Measurements from ENCODE around the gene ERBB4. TPM values are rescaled to one million over a fixed set of nuclear protein-coding genes. Genes with fewer than 3 reads are reported as not detected.

The ERBB4 gene
- total RNA-seq, 5 donors from 2014 or later (not counting 1 experiment from before 2014, with no cell fraction given): 0.03 to 0.06 TPM; not detected in 3

DNA sequence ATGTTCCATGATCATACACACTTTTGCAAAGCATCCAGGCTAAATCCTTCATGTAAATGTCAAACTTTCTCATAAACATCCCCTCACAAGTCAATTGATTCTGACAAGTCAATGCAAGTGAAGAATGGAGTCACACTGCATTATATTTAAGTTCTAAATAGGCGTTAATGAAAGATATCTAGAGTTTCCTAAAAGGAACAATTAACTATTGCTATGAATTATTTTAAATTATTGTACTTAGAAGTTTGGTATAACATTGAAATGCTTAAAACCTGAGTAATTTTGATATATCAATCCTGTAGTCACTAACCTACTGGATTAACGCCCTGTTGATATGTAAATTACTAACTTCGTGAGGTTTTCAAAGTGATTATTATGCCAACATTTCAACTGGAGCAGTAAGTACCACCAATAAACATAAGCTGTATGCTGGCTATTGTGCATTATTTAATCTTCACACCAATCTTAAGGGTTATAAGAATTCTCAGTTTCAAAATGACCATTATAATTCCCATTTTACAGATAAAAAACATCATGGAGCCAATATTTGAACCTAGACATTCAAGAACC lies 884.3 kb downstream of the ERBB4 start:
- Mint-ChIP-seq H3K36me3 (no peaks in the 10 kb centered on the region), H3K27ac (no peak overlapping the region), H3K27me3 (no peaks in the 10 kb centered on the region), H3K4me1 (no peaks in the 10 kb centered on the region), H3K9me3 (peaks cover 0 to 2% (median 0%) of the 10 kb centered on the region in 3 donors), H3K4me3 (no peak overlapping the region)
- WGBS (ENCODE audit: insufficient coverage): no CpG with 5 or more reads among the region's 3 CpGs
- no peaks in the 10 kb centered on the region for H3K27me3 ChIP-seq (replicated peaks in 1 of 2; ENCODE audit: control insufficient read depth in 2 of 2, extremely low read depth in 1 of 2, insufficient read depth in 2 of 2, low read length in 1 of 2)
- no peaks in the 10 kb centered on the region for H3K4me1 ChIP-seq (ENCODE audit: control insufficient read depth in 1 of 2, extremely low read depth in 1 of 2, insufficient read depth in 2 of 2, low read length in 2 of 2)
- no peak for DNase-seq
- H3K27ac ChIP-seq (ENCODE audit: low read length): no peak overlapping the region
- ChIA-PET CTCF (no interaction called here), POLR2A (no interaction called here)
- no peak for ATAC-seq (replicated peaks in 1 of 4)
- H3K36me3 ChIP-seq (ENCODE audit: control insufficient read depth in 2 of 2, extremely low read depth in 1 of 2, insufficient read depth in 1 of 2, low read length in 1 of 2): no peaks in the 10 kb centered on the region
- no peaks in the 10 kb centered on the region for H3K9me3 ChIP-seq
- no peak overlapping the region for H3K4me3 ChIP-seq (ENCODE audit: control insufficient read depth in 1 of 2, extremely low read depth in 1 of 2, low read length in 1 of 2)

DNA sequence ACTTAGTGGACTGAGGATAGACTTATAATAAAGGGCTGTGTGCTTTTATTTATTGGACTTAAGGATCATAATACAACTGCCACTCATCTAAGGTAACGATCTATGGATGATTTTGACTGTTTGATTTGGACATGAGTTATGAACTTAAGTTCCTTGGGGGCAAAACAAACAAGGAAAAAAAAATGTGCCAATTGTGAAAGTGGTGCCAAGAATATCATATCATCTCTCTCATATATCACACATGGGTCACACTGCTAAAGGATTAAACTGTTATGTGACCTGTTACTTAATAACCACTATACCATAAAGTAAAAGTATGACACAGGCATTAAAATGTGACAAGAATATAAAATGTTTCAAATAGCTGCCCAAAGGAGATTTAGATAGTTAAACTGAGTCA lies 886.3 kb downstream of the ERBB4 start:
- no peaks in the 10 kb centered on the region for H3K9me3 Mint-ChIP-seq
- no peak overlapping the region for H3K4me3 Mint-ChIP-seq
- H3K4me3 ChIP-seq (ENCODE audit: control insufficient read depth in 1 of 2, extremely low read depth in 1 of 2, low read length in 1 of 2): no peak overlapping the region
- POLR2A ChIA-PET: no interaction called here
- H3K36me3 ChIP-seq (ENCODE audit: control insufficient read depth in 2 of 2, extremely low read depth in 1 of 2, insufficient read depth in 1 of 2, low read length in 1 of 2): no peaks in the 10 kb centered on the region
- ATAC-seq (replicated peaks in 1 of 4) (no peak), DNase-seq (no peak)
- H3K9me3 ChIP-seq: no peaks in the 10 kb centered on the region
- no peaks in the 10 kb centered on the region for H3K36me3 Mint-ChIP-seq
- no peaks in the 10 kb centered on the region for H3K4me1 Mint-ChIP-seq
- CTCF ChIA-PET: no interaction called here
- no peak overlapping the region for H3K27ac Mint-ChIP-seq
- H3K4me1 ChIP-seq (ENCODE audit: control insufficient read depth in 1 of 2, extremely low read depth in 1 of 2, insufficient read depth in 2 of 2, low read length in 2 of 2): no peaks in the 10 kb centered on the region
- no CpG with 5 or more reads among the region's 1 CpG for WGBS (ENCODE audit: insufficient coverage)
- no peaks in the 10 kb centered on the region for H3K27me3 Mint-ChIP-seq
- H3K27ac ChIP-seq (ENCODE audit: low read length): no peak overlapping the region
- no peaks in the 10 kb centered on the region for H3K27me3 ChIP-seq (replicated peaks in 1 of 2; ENCODE audit: control insufficient read depth in 2 of 2, extremely low read depth in 1 of 2, insufficient read depth in 2 of 2, low read length in 1 of 2)

DNA sequence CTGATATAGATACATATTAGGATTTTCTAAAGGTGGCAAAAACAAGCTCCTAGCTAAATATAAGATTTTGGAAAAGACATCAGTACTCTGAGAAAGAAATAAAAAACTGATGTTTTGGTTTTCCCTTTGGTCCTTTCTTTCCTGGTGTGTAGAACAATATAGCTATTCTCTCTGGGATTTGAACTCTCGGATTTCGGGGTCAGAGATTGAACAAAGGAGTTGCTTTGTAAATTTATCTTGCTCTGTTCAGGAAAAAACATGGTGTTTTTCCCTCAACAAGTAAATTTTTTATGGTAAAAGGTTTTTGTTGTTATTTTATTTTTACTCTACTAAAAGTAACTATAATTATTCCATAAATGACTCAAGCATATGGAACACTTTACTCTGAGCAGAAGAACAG lies 889.3 kb downstream of the ERBB4 start:
- Histone ChIP-seq H3K36me3 (ENCODE audit: control insufficient read depth in 2 of 2, extremely low read depth in 1 of 2, insufficient read depth in 1 of 2, low read length in 1 of 2) (no peaks in the 10 kb centered on the region), H3K27me3 (replicated peaks in 1 of 2; ENCODE audit: control insufficient read depth in 2 of 2, extremely low read depth in 1 of 2, insufficient read depth in 2 of 2, low read length in 1 of 2) (no peaks in the 10 kb centered on the region), H3K27ac (ENCODE audit: low read length) (no peak overlapping the region), H3K4me1 (ENCODE audit: control insufficient read depth in 1 of 2, extremely low read depth in 1 of 2, insufficient read depth in 2 of 2, low read length in 2 of 2) (no peaks in the 10 kb centered on the region), H3K4me3 (ENCODE audit: control insufficient read depth in 1 of 2, extremely low read depth in 1 of 2, low read length in 1 of 2) (no peak overlapping the region), H3K9me3 (no peaks in the 10 kb centered on the region)
- no peak for DNase-seq
- no peaks in the 10 kb centered on the region for H3K36me3 Mint-ChIP-seq
- H3K27me3 Mint-ChIP-seq: no peaks in the 10 kb centered on the region
- WGBS (ENCODE audit: insufficient coverage): no CpG with 5 or more reads among the region's 2 CpGs
- ATAC-seq (replicated peaks in 1 of 4): no peak
- H3K4me3 Mint-ChIP-seq: no peak overlapping the region
- no peaks in the 10 kb centered on the region for H3K4me1 Mint-ChIP-seq
- ChIA-PET CTCF (no interaction called here), POLR2A (no interaction called here)
- no peak overlapping the region for H3K27ac Mint-ChIP-seq
- no peaks in the 10 kb centered on the region for H3K9me3 Mint-ChIP-seq

DNA sequence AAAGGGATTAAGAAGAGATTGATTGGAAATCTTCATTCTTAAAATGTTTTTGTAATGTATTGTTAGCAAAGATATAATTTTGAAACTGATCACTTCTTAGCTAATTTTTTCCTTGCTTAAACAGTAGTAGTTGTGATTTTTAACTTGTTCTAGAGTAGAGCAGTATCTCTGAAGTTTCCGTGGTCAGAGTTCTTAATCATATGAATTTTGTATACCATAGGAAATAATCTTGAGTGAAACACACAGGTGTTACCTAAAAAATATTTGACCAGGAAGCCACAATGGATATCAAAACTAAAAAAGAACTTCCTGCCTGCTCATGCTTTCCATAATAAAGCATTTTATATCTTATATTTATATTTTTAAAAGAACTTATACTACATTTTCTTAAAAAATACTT lies 907.1 kb downstream of the ERBB4 start:
- no CpG with 5 or more reads among the region's 1 CpG for WGBS (ENCODE audit: insufficient coverage)
- no peaks in the 10 kb centered on the region for H3K27me3 ChIP-seq (replicated peaks in 1 of 2; ENCODE audit: control insufficient read depth in 2 of 2, extremely low read depth in 1 of 2, insufficient read depth in 2 of 2, low read length in 1 of 2)
- ChIA-PET POLR2A (no interaction called here), CTCF (no interaction called here)
- Mint-ChIP-seq H3K36me3 (no peaks in the 10 kb centered on the region), H3K27me3 (no peaks in the 10 kb centered on the region), H3K4me1 (no peaks in the 10 kb centered on the region), H3K27ac (no peak overlapping the region), H3K9me3 (peaks cover 0 to 3% (median 0%) of the 10 kb centered on the region in 3 donors), H3K4me3 (no peak overlapping the region)
- no peaks in the 10 kb centered on the region for H3K36me3 ChIP-seq (ENCODE audit: control insufficient read depth in 2 of 2, extremely low read depth in 1 of 2, insufficient read depth in 1 of 2, low read length in 1 of 2)
- ATAC-seq (replicated peaks in 1 of 4): no peak
- DNase-seq: no peak
- H3K4me1 ChIP-seq (ENCODE audit: control insufficient read depth in 1 of 2, extremely low read depth in 1 of 2, insufficient read depth in 2 of 2, low read length in 2 of 2): no peaks in the 10 kb centered on the region
- H3K9me3 ChIP-seq: no peaks in the 10 kb centered on the region
- H3K4me3 ChIP-seq (ENCODE audit: control insufficient read depth in 1 of 2, extremely low read depth in 1 of 2, low read length in 1 of 2): no peak overlapping the region
- no peak overlapping the region for H3K27ac ChIP-seq (ENCODE audit: low read length)

DNA sequence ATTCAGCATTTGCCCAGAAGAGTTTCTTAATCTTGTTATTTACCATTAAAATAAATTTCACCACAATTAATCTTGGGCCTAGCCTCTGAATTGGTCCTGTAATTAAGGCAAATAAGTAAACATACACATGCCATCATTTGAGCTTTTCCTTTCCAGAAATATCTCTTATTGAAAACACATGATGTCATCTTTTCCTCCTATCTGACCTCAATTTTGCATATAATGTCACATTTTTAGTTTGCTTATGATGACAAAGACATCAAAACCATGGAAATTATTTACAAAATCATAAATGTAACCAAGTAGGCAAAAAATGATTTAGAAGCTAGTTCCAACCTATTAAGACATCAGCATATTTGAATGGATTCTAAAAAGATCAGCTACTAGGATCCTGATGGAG lies 915.5 kb downstream of the ERBB4 start:
- CTCF ChIA-PET: no interaction called here
- Histone ChIP-seq H3K27ac (ENCODE audit: low read length) (no peak overlapping the region), H3K9me3 (no peaks in the 10 kb centered on the region), H3K4me3 (ENCODE audit: control insufficient read depth in 1 of 2, extremely low read depth in 1 of 2, low read length in 1 of 2) (no peak overlapping the region), H3K4me1 (ENCODE audit: control insufficient read depth in 1 of 2, extremely low read depth in 1 of 2, insufficient read depth in 2 of 2, low read length in 2 of 2) (no peaks in the 10 kb centered on the region), H3K36me3 (ENCODE audit: control insufficient read depth in 2 of 2, extremely low read depth in 1 of 2, insufficient read depth in 1 of 2, low read length in 1 of 2) (no peaks in the 10 kb centered on the region), H3K27me3 (replicated peaks in 1 of 2; ENCODE audit: control insufficient read depth in 2 of 2, extremely low read depth in 1 of 2, insufficient read depth in 2 of 2, low read length in 1 of 2) (no peaks in the 10 kb centered on the region)
- ATAC-seq (replicated peaks in 1 of 4) (no peak), DNase-seq (no peak)
- POLR2A ChIA-PET: no interaction called here
- Mint-ChIP-seq H3K27ac (no peak overlapping the region), H3K4me3 (no peak overlapping the region), H3K9me3 (peaks cover 0 to 5% (median 0%) of the 10 kb centered on the region in 3 donors), H3K36me3 (no peaks in the 10 kb centered on the region), H3K4me1 (no peaks in the 10 kb centered on the region), H3K27me3 (no peaks in the 10 kb centered on the region)

DNA sequence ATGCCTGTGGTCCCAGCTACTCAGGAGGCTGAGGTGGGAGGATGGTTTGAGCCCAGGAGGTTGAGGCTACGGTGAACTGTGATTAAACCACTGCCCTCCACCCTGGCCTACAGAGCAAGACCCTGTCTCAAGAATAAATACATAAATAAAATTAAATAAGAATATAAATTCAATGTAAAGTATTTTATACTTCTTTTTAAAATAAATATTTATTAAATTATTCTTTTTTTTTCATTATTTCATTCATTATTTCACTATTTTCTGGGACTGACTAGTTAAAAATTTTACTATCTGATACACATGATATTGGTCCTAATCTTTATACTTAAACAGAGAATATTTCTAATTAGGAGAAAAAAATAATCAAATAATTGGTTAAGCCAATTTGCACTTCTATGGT lies 917.6 kb downstream of the ERBB4 start:
- WGBS (ENCODE audit: insufficient coverage): no CpG with 5 or more reads among the region's 1 CpG
- no peaks in the 10 kb centered on the region for H3K27me3 Mint-ChIP-seq
- no peaks in the 10 kb centered on the region for H3K9me3 ChIP-seq
- H3K4me1 Mint-ChIP-seq: no peaks in the 10 kb centered on the region
- CTCF ChIA-PET: no interaction called here
- no peaks in the 10 kb centered on the region for H3K27me3 ChIP-seq (replicated peaks in 1 of 2; ENCODE audit: control insufficient read depth in 2 of 2, extremely low read depth in 1 of 2, insufficient read depth in 2 of 2, low read length in 1 of 2)
- no peaks in the 10 kb centered on the region for H3K36me3 ChIP-seq (ENCODE audit: control insufficient read depth in 2 of 2, extremely low read depth in 1 of 2, insufficient read depth in 1 of 2, low read length in 1 of 2)
- no peak overlapping the region for H3K27ac Mint-ChIP-seq
- no peak overlapping the region for H3K27ac ChIP-seq (ENCODE audit: low read length)
- DNase-seq (no peak), ATAC-seq (replicated peaks in 1 of 4) (no peak)
- POLR2A ChIA-PET: interaction anchor here in 1 of 2 donors (0.6 kb wide), 1 partner anchor 154 kb away, joined by 3 read pairs; no protein-coding TSS in a partner anchor
- no peak overlapping the region for H3K4me3 ChIP-seq (ENCODE audit: control insufficient read depth in 1 of 2, extremely low read depth in 1 of 2, low read length in 1 of 2)
- H3K36me3 Mint-ChIP-seq: no peaks in the 10 kb centered on the region
- H3K4me1 ChIP-seq (ENCODE audit: control insufficient read depth in 1 of 2, extremely low read depth in 1 of 2, insufficient read depth in 2 of 2, low read length in 2 of 2): no peaks in the 10 kb centered on the region
- H3K9me3 Mint-ChIP-seq: peaks cover 0 to 2% (median 0%) of the 10 kb centered on the region in 3 donors
- H3K4me3 Mint-ChIP-seq: no peak overlapping the region

DNA sequence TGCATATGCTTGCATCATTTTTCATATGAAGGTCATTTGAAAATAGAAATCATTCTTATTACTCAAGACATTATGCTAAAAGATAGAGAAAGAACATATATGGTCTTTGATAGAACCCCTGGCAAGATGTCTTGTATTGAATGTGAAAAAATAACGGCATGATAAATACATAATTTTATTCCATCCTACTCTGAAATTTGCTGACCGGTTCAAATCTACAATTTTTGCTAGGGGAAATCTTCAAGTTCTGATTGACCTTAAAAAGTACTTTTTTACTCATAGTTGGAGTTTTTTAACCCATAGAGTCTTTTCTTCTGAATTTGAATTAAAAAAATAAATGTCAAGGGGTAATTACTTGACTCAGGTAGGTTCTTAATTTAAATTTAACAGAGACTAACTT lies 920.8 kb downstream of the ERBB4 start:
- Mint-ChIP-seq H3K4me3 (no peak overlapping the region), H3K9me3 (peaks cover 0 to 3% (median 2%) of the 10 kb centered on the region in 3 donors), H3K4me1 (no peaks in the 10 kb centered on the region), H3K27me3 (no peaks in the 10 kb centered on the region), H3K27ac (no peak overlapping the region), H3K36me3 (no peaks in the 10 kb centered on the region)
- no peak for ATAC-seq (replicated peaks in 1 of 4)
- no peak overlapping the region for H3K4me3 ChIP-seq (ENCODE audit: control insufficient read depth in 1 of 2, extremely low read depth in 1 of 2, low read length in 1 of 2)
- no peaks in the 10 kb centered on the region for H3K36me3 ChIP-seq (ENCODE audit: control insufficient read depth in 2 of 2, extremely low read depth in 1 of 2, insufficient read depth in 1 of 2, low read length in 1 of 2)
- no CpG with 5 or more reads among the region's 2 CpGs for WGBS (ENCODE audit: insufficient coverage)
- DNase-seq: no peak
- H3K27ac ChIP-seq (ENCODE audit: low read length): no peak overlapping the region
- POLR2A ChIA-PET: no interaction called here
- no peaks in the 10 kb centered on the region for H3K4me1 ChIP-seq (ENCODE audit: control insufficient read depth in 1 of 2, extremely low read depth in 1 of 2, insufficient read depth in 2 of 2, low read length in 2 of 2)
- CTCF ChIA-PET: no interaction called here
- H3K27me3 ChIP-seq (replicated peaks in 1 of 2; ENCODE audit: control insufficient read depth in 2 of 2, extremely low read depth in 1 of 2, insufficient read depth in 2 of 2, low read length in 1 of 2): no peaks in the 10 kb centered on the region
- no peaks in the 10 kb centered on the region for H3K9me3 ChIP-seq

Measured in T-cell (primary cell).